Activated T-helper 1 cell treated with anti-CD3 and anti-CD28 coated beads, Interleukin-12 subunit alpha, Interleukin-12 subunit beta, Interleukin-2, Interleukin-4 antibody, amounts not matched to agents 30 ng/mL and 10 ng/mL and 1 ng/mL, durations not matched to agents 14 hours and 24 hours and 36 hours (primary cell): Measurements from ENCODE around the gene PLCB1. TPM values are rescaled to one million over a fixed set of nuclear protein-coding genes. Genes with fewer than 3 reads are reported as not detected.
"Not testable (repeated sequence)": the region's sequence is repeated elsewhere in the genome, so short reads cannot be mapped to it uniquely, and the experiment has no call there.

Experiments
- DNase-seq: peaks from one replicate; pipeline ENCODE4 v3.0.0; 2021; ENCODE audit warnings: low spot score
- H3K27ac Mint-ChIP-seq: one replicate; pipeline ENCODE4 v1.8.0; 2021; ENCODE audit warnings: mild to moderate bottlenecking, mixed read lengths
- H3K27me3 Mint-ChIP-seq: one replicate; pipeline ENCODE4 v1.8.0; 2022; ENCODE audit warnings: mild to moderate bottlenecking, moderate library complexity, mixed read lengths; ENCODE audit not compliant: insufficient read depth
- H3K36me3 Mint-ChIP-seq: one replicate; pipeline ENCODE4 v1.8.0; 2021; ENCODE audit warnings: low read depth, mixed read lengths
- H3K4me1 Mint-ChIP-seq: one replicate; pipeline ENCODE4 v1.8.0; 2021; ENCODE audit warnings: low read depth, mixed read lengths
- H3K4me3 Mint-ChIP-seq: one replicate; pipeline ENCODE4 v1.8.0; 2021; ENCODE audit warnings: mild to moderate bottlenecking, moderate library complexity, mixed read lengths
- H3K9me3 Mint-ChIP-seq: one replicate; pipeline ENCODE4 v1.8.0; 2021; ENCODE audit warnings: mixed read lengths
- intact Hi-C: fragments of 100-400 bp; cut with micrococcal nuclease; formaldehyde crosslinking; loops from one replicate; pipeline ENCODE4 v1.15.1; 2024
- total RNA-seq: library from RNA; stranded (reverse); gene quantifications from 2 replicates; pipeline ENCODE4 v1.2.3, GENCODE V29; 2022

The PLCB1 gene
- total RNA-seq, 1 donor from 2014 or later, result 3.2 TPM

DNA sequence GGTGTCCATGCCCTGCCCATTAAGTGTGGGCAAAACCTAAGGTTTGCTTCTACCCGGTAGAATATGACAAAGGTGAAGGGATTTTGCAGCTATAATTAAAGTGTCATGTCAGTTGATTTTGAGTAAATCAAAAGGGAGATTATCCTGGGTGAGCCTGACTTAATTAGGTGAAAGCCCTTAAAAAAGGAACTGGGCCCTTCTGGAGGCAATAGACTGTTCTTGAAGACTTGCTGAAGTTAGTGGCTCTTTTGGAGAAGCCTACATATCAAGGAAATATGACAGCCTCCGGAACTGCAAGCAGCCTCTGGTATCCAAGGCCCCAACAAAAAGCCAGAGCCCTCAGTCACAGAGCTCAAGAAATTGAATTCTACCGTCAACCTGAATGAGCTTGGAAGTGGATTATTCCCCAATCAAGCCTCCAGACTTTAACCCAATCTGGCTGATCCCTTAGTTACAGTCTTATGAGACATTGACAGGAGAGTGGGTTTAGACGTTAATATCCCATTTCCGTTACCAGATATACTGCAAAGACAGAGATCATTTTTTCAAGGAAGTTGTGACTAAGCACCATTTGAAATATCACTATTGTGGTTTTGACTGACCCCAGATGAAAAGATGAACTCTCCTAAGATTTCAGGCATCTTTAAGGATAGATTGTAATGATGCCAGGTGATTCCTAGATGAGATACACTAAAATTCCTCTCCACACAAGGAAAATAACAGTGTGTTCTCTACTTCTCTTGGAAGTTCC is 303.4 kb downstream of the PLCB1 start:
- no peak for DNase-seq
- H3K9me3 Mint-ChIP-seq, result no peaks in the 10 kb centered on the region

DNA sequence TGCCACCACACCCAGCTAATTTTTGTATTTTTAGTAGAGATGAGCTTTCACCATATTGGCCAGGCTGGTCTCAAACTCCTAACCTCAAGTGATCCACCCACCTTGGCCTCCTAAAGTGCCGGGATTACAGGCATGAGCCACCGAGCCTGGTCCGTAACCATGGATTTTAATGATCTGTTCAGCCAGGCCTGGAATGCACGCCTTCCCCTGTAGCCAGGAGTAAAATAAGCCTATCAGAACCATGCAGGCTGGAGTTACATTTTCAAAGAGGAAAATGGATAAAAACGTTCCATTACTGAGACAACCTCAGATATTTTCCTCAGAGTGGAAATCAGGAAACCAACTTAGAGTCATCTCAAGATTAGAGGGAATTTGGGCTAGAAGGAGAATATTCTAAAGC is 304.9 kb downstream of the PLCB1 start:
- H3K27ac Mint-ChIP-seq, DNase-seq, H3K9me3 Mint-ChIP-seq, H3K36me3 Mint-ChIP-seq, H3K4me3 Mint-ChIP-seq, intact Hi-C loops, H3K27me3 Mint-ChIP-seq, H3K4me1 Mint-ChIP-seq: not testable (repeated sequence)

More for the DNA sequence above, 303.4 kb downstream of the PLCB1 start:
- H3K27ac Mint-ChIP-seq, result no peak overlapping the region
- intact Hi-C loops, result no loop called here
- H3K36me3 Mint-ChIP-seq, result no peaks in the 10 kb centered on the region
- H3K27me3 Mint-ChIP-seq, result no peaks in the 10 kb centered on the region
- no peaks in the 10 kb centered on the region for H3K4me1 Mint-ChIP-seq
- H3K4me3 Mint-ChIP-seq, result no peak overlapping the region

DNA sequence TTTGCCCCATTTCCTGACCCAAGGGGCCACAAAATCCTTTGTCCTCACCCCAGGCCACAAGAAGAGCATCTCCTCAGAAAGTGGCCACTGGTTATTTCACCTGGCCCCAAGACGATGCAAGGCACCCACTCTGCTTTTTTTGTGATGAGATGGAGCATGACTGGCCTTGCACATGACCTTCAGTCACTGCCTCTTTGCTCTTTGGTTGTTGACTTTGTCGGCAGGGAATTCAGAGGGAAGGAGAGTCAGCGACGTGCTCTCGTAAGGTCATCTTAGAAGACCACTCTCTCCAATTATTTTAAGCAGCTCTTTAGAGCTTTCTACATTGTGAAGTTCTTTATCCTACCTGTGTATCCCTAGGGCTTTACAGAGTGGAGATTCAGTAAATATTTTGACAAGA is 306.7 kb downstream of the PLCB1 start:
- H3K9me3 Mint-ChIP-seq, result no peaks in the 10 kb centered on the region
- H3K4me3 Mint-ChIP-seq, result no peak overlapping the region
- intact Hi-C loops, result no loop called here
- H3K27ac Mint-ChIP-seq, result no peak overlapping the region
- DNase-seq, result no peak
- no peaks in the 10 kb centered on the region for H3K36me3 Mint-ChIP-seq
- H3K4me1 Mint-ChIP-seq, result no peaks in the 10 kb centered on the region
- no peaks in the 10 kb centered on the region for H3K27me3 Mint-ChIP-seq

DNA sequence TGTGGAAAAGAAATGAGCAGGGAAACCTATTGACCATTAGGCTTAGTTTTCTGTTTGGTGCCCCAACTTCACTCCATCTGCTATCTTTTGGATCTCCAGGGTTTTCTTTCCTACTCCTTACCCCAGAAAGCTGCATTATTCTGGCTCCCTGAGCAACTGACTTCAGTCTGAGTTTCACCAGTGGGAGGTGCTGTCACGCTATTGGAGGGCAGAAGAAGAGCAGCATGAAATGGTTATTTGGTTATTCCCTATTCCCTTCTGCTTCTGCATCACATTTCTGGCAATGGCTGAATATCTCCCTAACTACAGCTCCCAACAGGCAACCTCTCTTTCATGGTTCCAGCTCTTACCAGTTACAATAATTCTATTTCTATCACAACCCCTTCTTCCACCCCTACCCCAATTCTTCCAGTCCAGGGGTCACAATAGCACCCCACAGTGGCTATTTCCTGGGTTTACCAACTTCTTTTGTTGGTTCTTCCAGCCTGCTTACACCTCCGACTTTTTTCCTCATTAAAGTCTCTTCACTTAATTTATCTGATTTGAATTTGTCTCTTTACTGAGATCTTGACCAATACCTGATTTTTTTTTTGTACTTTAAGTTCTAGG is 311.5 kb downstream of the PLCB1 start:
- no peaks in the 10 kb centered on the region for H3K9me3 Mint-ChIP-seq
- no peaks in the 10 kb centered on the region for H3K36me3 Mint-ChIP-seq
- H3K27me3 Mint-ChIP-seq, result no peaks in the 10 kb centered on the region
- no peak overlapping the region for H3K4me3 Mint-ChIP-seq
- no peaks in the 10 kb centered on the region for H3K4me1 Mint-ChIP-seq
- H3K27ac Mint-ChIP-seq, result no peak overlapping the region
- intact Hi-C loops, result no loop called here
- no peak for DNase-seq

DNA sequence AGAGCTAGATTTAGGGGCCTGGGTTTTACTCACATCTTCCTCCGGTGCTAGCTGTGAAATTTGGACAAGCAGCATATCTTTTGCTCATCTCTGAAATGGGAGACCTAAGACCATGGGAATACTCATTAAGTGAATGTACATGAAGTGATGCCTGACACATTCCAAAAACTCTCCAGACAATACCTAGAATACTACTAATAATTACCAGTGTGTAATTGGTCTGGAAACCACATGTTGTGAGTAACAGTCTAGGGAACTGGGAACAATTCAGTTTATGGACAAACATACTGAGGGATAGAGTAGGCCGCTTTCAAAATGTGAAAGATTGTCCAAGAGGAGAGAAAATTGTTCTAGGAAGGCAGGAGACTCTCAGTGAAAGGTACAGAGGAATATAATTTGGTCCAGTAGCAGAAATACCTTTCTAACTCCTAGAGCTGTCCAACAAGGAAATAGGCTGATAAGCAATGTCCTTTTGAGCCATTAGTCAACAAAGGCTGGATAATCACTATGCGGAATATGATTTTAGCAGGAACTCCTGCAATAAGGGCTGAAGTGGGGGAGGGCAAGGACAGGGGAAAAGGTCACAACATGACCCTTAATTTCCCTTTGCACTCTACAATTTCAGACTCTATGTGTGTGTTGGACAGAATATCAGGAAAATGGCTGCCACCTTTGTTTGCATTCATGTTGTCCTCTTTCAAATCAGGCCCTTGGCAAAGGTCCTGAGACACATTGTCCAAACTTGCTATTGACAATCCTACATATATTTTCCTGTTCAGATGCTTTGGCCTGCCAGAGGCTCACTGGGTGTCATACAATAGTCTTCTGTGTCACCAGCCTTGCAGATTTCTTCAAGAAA is 315.4 kb downstream of the PLCB1 start:
- no peaks in the 10 kb centered on the region for H3K36me3 Mint-ChIP-seq
- no peak for DNase-seq
- no peaks in the 10 kb centered on the region for H3K9me3 Mint-ChIP-seq
- no peak overlapping the region for H3K27ac Mint-ChIP-seq
- no peaks in the 10 kb centered on the region for H3K27me3 Mint-ChIP-seq
- H3K4me3 Mint-ChIP-seq, result no peak overlapping the region
- no peaks in the 10 kb centered on the region for H3K4me1 Mint-ChIP-seq
- intact Hi-C loops, result no loop called here

DNA sequence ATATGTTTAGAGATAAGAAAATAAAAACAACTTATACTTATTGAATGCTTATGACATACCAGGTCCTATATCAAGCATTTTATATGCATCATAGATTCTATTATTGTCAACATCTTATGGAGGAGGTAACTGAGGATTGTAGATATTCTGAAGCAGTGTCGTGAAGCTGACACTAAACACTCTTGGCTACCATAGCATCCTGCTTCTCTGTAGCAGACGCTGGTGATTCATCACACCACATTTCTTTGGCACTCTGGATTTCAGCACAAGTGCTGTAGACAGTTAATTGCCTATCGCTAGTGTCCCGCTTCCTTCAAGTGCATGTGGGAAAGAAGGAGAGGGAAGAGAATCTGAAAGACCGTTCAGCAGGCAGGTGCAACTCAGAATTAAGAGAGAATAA is 317.1 kb downstream of the PLCB1 start:
- Mint-ChIP-seq H3K27ac (no peak overlapping the region), H3K36me3 (no peaks in the 10 kb centered on the region), H3K9me3 (no peaks in the 10 kb centered on the region), H3K4me3 (no peak overlapping the region), H3K4me1 (peaks cover 2% of the 10 kb centered on the region), H3K27me3 (no peaks in the 10 kb centered on the region)
- no peak for DNase-seq
- intact Hi-C loops, result no loop called here

DNA sequence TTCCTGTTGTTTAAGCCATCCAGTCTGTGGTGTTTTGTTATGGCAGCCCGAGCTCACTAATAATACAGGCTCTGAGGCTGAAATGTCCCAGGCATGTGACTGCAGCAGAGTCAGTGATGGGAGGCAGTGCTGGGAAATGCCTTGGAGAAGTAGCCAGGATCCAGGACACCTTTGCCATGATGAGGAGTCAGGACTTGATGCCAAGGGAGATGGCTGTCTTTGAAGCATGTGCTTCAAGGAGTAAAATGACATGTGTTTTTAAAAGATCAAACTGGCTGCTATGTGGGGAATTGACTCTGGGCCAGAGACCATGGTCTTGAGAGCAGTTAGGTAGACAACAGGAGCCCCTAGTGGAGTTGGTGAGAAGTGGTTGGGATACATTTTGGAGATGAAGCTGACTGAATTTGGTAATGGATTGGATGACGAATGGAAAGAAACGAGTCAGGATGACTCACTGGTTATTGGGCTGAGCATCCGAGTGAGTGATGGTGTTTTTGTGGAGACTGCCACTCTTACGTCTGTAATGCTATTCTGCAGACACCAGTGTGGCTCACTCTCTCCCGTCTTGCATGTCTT is 322.2 kb downstream of the PLCB1 start:
- H3K9me3 Mint-ChIP-seq, result no peaks in the 10 kb centered on the region
- H3K27me3 Mint-ChIP-seq, result no peaks in the 10 kb centered on the region
- H3K27ac Mint-ChIP-seq, result no peak overlapping the region
- no peaks in the 10 kb centered on the region for H3K36me3 Mint-ChIP-seq
- no peak overlapping the region for H3K4me3 Mint-ChIP-seq
- no peak for DNase-seq
- H3K4me1 Mint-ChIP-seq, result peaks cover 7% of the 10 kb centered on the region
- intact Hi-C loops, result loop anchor here (1.0 kb wide), 2 partner anchors 322 to 435 kb away; partner anchors contain the start of genes PLCB1 and TMX4

DNA sequence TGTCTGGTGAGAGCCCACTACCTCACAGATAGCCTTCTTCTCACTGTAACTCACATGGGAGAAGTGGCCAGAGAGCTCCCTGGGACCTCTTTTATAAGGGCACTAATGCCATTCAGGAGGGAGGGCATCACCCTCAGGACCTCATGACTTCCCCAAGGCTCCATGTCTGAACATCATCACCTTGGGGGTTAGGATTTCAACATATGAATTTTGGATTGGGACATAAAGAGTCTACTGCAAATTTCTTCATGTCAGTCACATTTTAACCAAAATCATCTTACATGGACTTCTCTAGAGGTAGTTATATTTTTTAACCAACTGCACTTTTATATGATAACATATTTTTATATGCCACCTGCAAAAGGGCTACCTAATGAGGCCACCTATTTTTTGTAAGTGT is 324.7 kb downstream of the PLCB1 start:
- intact Hi-C loops, result no loop called here
- H3K36me3 Mint-ChIP-seq, result no peaks in the 10 kb centered on the region
- no peaks in the 10 kb centered on the region for H3K9me3 Mint-ChIP-seq
- H3K4me3 Mint-ChIP-seq, result no peak overlapping the region
- H3K27me3 Mint-ChIP-seq, result no peaks in the 10 kb centered on the region
- DNase-seq, result no peak
- H3K27ac Mint-ChIP-seq, result no peak overlapping the region
- H3K4me1 Mint-ChIP-seq, result peaks cover 7% of the 10 kb centered on the region

DNA sequence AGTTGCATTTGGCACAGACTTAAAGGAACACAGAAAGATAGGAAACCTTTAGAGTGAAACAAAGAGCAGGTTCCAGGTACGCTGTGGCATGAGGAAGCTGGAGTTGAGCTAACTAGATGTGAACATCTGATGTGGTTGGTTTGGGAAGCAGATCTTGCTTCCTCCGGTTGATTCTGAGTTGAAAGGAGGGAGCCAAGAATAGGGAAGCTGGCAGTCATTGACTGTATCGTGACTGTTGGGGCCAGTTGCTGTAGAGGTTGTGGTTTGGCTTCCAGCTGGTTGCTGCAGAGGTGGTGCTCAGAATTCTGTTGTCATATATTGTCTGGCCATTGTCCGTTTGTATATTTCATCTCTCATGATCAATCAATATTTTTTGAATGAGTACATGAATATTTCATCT is 325.9 kb downstream of the PLCB1 start:
- Mint-ChIP-seq H3K27ac (no peak overlapping the region), H3K27me3 (no peaks in the 10 kb centered on the region), H3K9me3 (no peaks in the 10 kb centered on the region), H3K4me1 (peaks cover 7% of the 10 kb centered on the region), H3K36me3 (no peaks in the 10 kb centered on the region), H3K4me3 (no peak overlapping the region)
- DNase-seq, result no peak
- intact Hi-C loops, result no loop called here

DNA sequence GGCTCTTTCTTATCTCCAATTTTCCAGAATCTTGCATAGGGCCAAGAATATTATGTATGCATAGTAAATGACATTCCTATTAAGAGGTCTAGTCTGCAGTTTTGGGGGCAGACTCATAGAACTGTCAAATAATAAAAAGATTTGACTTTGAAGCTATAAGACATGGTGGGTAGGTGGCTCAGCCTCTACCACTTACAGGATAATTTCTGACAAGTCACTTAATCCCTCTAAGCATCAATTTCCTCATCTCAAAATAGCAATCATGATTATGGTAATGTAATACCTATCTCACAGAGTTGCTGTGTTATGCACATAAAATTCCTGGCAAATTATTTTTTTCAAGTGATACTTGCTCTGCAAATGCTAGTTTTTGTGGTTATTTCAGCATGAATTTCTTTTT is 329.1 kb downstream of the PLCB1 start:
- intact Hi-C loops, result no loop called here
- H3K4me3 Mint-ChIP-seq, result no peak overlapping the region
- no peaks in the 10 kb centered on the region for H3K27me3 Mint-ChIP-seq
- H3K36me3 Mint-ChIP-seq, result no peaks in the 10 kb centered on the region
- no peaks in the 10 kb centered on the region for H3K4me1 Mint-ChIP-seq
- no peak overlapping the region for H3K27ac Mint-ChIP-seq
- peaks cover 4% of the 10 kb centered on the region for H3K9me3 Mint-ChIP-seq
- no peak for DNase-seq

DNA sequence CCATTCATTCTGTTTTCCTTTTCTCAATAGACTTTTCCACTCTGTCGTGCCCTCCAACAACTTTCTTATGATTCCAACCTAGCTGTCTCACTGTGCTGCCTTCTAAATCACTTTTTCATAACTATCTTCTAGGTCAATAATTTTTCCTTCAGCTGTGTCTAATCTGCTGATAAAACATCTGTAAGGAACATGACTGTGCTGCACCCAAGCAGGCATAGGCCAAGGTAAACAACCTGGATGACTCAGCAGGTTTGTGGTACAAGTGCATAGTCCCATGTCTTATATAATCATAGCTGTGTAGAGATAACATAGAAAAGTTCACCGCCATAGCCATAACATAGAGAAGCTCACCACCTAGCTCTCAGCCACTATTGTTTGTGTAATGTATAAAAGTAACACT is 332.3 kb downstream of the PLCB1 start:
- peaks cover 4% of the 10 kb centered on the region for H3K9me3 Mint-ChIP-seq
- intact Hi-C loops, result no loop called here
- DNase-seq, result no peak
- H3K27ac Mint-ChIP-seq, result no peak overlapping the region
- no peak overlapping the region for H3K4me3 Mint-ChIP-seq
- no peaks in the 10 kb centered on the region for H3K4me1 Mint-ChIP-seq
- H3K36me3 Mint-ChIP-seq, result no peaks in the 10 kb centered on the region
- no peaks in the 10 kb centered on the region for H3K27me3 Mint-ChIP-seq

DNA sequence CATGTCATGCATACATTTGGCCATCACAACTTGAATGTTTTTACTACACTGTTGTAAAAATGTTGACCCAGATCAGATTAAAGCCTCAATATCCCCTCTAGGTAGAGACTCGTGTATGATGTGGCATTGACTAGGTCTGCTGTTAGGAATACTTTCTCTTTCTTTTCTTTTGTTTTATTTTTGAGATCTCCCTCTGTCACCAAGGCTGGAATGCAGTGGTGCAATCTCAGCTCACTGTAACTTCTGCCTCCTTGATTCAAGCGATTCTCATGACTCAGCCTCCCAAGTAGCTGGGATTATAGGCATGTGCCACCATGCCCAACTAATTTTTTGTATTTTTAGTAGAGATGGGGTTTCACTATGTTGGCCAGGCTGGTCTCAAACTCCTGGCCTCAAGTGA is 334.7 kb downstream of the PLCB1 start:
- H3K36me3 Mint-ChIP-seq, H3K4me1 Mint-ChIP-seq, H3K27me3 Mint-ChIP-seq, H3K27ac Mint-ChIP-seq, DNase-seq, intact Hi-C loops, H3K4me3 Mint-ChIP-seq, H3K9me3 Mint-ChIP-seq: not testable (repeated sequence)

DNA sequence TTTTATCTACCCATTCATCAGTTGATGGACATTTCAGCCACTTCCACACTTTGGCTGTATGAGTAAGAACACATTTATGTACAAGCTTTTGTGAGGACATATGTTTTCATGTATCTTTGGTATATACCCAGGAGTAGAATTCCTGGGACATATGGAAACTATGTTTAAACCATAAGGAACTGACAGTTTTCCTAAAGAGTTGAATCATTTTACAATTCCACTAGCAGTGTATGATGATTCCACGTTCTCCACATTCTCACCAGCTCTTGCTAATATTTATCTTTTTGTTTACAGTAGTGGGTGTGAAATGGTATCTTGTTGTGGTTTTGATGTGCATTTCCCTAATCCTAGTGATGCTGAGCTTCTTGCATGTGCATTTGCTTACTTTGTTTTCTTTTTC is 338.1 kb downstream of the PLCB1 start:
- Mint-ChIP-seq H3K9me3 (no peaks in the 10 kb centered on the region), H3K4me1 (no peaks in the 10 kb centered on the region), H3K4me3 (no peak overlapping the region), H3K27ac (no peak overlapping the region), H3K27me3 (no peaks in the 10 kb centered on the region), H3K36me3 (no peaks in the 10 kb centered on the region)
- intact Hi-C loops, result no loop called here
- DNase-seq, result no peak
